Panc1 (cell line): Measurements from ENCODE around the gene PLCL1.

Source experiments
- POLR2AphosphoS5 ChIP-seq: IDR thresholded peaks from 2 replicates; pipeline ENCODE4 v1.6.1; 2012; ENCODE audit warnings: mild to moderate bottlenecking, low read depth, low read length, moderate library complexity
- SIN3A ChIP-seq: IDR thresholded peaks from 2 replicates; pipeline ENCODE4 v1.6.1; 2012; ENCODE audit warnings: low read depth, mild to moderate bottlenecking, low read length, moderate library complexity, borderline replicate concordance; ENCODE audit not compliant: insufficient read depth
- TCF7L2 ChIP-seq: IDR thresholded peaks from 2 replicates; pipeline ENCODE4 v1.6.1; 2011; ENCODE audit warnings: mild to moderate bottlenecking, low read depth, low read length, inconsistent platforms
- TF ChIP-seq, protein P1 (sequence below): fragments of 450-650 bp; IDR thresholded peaks from 2 replicates; pipeline ENCODE4 v1.5.1; 2017; ENCODE audit warnings: mild to moderate bottlenecking

DNA sequence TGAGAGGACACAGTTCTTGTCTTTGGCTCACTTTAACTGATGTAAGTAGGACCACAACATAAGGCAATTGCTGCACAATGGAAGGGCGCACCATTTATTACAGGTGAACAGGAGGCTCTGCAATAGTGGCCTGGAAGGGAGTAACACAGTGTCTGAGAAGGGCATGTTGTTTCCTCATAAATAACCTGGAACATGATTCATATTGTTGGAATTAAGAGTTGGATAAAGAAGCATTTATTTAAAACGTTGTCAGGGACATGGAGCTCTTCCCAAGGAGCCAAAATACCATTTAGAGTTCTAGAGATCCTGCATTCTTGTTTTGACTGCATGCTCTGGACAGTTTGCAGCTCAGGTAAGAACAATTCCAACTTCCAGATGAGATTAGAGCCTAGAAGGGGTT is 110.4 kb downstream of the PLCL1 start:
- TF ChIP-seq, protein P1, sequence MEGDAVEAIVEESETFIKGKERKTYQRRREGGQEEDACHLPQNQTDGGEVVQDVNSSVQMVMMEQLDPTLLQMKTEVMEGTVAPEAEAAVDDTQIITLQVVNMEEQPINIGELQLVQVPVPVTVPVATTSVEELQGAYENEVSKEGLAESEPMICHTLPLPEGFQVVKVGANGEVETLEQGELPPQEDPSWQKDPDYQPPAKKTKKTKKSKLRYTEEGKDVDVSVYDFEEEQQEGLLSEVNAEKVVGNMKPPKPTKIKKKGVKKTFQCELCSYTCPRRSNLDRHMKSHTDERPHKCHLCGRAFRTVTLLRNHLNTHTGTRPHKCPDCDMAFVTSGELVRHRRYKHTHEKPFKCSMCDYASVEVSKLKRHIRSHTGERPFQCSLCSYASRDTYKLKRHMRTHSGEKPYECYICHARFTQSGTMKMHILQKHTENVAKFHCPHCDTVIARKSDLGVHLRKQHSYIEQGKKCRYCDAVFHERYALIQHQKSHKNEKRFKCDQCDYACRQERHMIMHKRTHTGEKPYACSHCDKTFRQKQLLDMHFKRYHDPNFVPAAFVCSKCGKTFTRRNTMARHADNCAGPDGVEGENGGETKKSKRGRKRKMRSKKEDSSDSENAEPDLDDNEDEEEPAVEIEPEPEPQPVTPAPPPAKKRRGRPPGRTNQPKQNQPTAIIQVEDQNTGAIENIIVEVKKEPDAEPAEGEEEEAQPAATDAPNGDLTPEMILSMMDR = no peak
- TF ChIP-seq TCF7L2 (no peak), SIN3A (no peak), POLR2AphosphoS5 (no peak)
